Activated CD4-positive, alpha-beta T cell treated with anti-CD3 and anti-CD28 coated beads, Interleukin-2, amount 50 U/mL, for 16 hours (primary cell): ENCODE results near the gene CD44.
"Not testable (repeated sequence)": the region's sequence is repeated elsewhere in the genome, so short reads cannot be mapped to it uniquely, and the experiment has no call there.

Experiments used
- DNase-seq: peaks from one replicate; pipeline ENCODE4 v3.0.0-alpha.2; 2020

The CD44 gene

GRCh38 chr11:35138943-35139721, at the start of gene CD44:
Gene CD44 (plus strand): TSS chr11:35139171. CDS start chr11:35139304, 133 bp downstream.
- peak; percentile 74 for DNase-seq

DNA sequence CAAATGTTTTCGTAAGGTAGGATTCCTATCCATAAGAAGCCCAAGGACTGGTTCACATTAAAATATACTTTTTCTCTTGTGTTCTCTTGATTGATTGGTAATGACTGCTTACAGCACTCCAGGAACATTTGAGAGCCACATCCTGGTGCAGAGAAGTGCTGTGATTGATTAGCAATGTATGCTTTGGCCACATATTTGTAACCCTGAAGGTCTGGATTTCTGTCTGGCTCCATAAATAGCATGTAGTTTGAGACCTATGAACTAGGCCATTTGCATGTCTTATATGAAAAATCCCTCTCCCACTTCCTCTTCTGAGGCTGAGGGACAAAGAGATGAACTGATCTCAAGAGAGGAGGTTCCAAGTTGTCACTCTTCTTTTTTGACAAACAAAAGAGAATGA, 49.3 kb upstream of the CD44 start:
- no peak for DNase-seq

DNA sequence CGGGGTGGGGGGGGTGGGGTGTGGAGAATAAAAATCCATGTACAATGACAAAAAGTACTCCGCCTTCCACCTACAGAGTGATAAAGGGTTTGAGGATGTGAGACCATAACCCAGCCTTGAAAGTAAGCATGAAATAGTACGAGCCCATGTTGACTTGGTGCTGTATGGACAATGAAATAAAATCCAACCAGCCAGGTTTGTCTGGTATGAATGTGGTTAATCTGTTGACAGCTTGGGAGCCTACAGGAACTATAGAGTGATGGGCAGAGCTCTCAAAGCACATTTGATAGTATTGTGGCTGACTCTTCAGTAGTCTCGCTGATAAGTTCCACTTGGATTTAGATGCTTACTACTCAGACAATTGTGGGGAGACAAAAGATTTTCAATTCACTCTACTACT, 48.8 kb upstream of the CD44 start:
- no peak for DNase-seq

DNA sequence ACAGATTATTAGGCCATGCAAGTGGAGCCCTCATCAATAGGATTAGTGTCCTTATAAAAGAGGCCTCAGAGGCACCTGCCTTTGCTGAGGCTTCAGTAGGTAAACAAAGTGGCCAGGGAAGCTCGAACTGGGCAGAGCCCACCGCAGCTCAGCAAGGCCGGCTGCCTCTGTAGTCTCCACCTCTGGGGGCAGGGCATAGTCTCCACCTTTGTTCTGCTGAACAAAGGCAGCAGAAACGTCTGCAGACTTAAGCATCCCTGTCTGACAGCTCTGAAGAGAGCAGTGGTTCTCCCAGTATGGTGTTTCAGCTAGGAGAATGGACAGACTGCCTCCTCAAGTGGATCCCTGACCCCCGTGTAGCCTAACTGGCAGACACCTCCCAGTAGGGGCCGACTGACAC, 48.0 kb upstream of the CD44 start:
- DNase-seq: not testable (repeated sequence)

GRCh38 chr11:35096723-35097122, 42.2 kb upstream of the CD44 start:
- no peak for DNase-seq

GRCh38 chr11:35097814-35098455, 41.0 kb upstream of the CD44 start:
- no peak for DNase-seq

DNA sequence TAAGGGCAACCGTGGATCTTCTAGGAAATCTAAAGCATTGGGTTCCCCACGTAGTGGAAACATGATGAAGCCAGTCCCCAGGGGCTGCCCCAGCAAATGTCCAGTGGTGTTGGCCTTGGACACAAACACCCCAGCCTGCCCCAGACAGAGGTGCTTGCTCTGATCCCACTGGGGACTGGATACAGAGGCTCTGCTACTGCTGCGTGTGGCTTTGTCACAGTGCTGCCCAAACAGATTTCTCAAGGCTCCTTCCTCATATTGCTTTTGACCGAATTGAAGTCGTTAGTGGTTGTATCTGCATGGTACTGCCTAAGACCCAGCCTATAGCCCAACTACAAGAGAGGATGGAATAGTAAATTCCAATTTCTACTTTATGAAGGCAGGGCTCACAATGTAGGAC, 40.1 kb upstream of the CD44 start:
- DNase-seq: no peak

- DNase-seq: no peak
Observed at GRCh38 chr11:35099278-35100012, 39.5 kb upstream of the CD44 start.

- DNase-seq: no peak
Observed at GRCh38 chr11:35100013-35100383, 39.0 kb upstream of the CD44 start.

GRCh38 chr11:35101223-35101622, 37.7 kb upstream of the CD44 start:
- DNase-seq: no peak

GRCh38 chr11:35102267-35102666, 36.7 kb upstream of the CD44 start:
- no peak for DNase-seq

DNA sequence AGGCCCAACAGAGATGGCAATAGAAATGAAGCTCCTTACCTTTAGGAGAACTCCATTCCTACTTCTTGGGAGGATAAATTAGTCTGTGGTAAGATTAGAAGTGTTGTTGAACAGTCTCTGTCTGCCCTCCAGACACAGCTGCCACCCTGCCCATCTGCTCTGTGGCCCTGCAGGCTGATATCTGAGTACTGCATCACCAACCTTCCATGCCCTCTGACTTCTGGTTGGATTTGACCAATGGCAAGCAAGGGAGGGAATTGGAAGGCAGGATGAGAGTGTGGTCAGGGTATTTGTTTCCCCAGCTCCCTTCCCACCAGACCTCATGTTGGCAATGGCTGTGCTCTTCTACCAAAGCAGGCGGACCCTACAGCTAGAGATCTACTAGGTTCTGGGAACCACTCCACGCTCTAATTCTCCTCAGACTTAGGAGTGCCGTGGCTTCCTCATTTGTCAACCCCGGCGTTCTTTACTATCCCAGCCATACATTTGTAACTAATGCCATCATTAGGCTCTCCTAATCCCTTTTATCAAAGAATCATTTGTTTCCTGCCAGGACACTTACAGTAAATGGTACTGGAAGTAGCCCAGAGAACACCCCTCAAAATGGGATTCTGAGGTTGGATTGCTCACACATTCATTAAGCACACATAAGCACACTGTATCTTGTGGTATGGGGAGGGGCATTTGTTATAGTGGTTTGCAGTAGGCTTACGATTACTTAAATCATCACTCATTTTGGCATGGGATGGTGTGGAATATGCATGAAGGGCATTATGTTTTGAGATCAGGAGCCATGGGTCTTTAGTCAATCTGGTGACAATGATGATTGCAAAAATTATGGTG, 35.4 kb upstream of the CD44 start:
- no peak for DNase-seq

- no peak for DNase-seq
Observed at GRCh38 chr11:35104655-35105054, 34.3 kb upstream of the CD44 start.

- DNase-seq: no peak
Observed at GRCh38 chr11:35105319-35106079, 33.5 kb upstream of the CD44 start.

- DNase-seq: no peak
Observed at GRCh38 chr11:35106595-35106994, 32.4 kb upstream of the CD44 start.

GRCh38 chr11:35107861-35108260, 31.1 kb upstream of the CD44 start:
- no peak for DNase-seq

DNA sequence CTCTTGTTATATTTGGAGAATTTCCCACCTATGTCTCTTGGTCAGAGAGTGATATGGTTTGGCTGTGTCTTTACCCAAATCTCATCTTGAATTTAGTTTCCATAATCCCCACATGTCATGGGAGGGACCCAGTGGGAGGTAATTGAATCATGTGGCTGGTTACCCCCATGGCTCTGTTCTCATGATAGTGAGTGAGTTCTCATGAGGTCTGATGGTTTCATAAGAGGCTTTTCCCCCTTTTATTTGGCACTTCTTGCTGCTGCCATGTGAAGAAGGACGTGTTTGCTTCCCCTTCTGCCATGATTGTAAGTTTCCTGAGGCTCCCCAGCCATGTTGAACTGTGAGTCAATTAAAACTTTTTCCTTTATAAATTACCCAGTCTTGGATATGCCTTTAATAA, 30.6 kb upstream of the CD44 start:
- not testable (repeated sequence) for DNase-seq

GRCh38 chr11:35109041-35109440, 29.9 kb upstream of the CD44 start:
- no peak for DNase-seq

DNA sequence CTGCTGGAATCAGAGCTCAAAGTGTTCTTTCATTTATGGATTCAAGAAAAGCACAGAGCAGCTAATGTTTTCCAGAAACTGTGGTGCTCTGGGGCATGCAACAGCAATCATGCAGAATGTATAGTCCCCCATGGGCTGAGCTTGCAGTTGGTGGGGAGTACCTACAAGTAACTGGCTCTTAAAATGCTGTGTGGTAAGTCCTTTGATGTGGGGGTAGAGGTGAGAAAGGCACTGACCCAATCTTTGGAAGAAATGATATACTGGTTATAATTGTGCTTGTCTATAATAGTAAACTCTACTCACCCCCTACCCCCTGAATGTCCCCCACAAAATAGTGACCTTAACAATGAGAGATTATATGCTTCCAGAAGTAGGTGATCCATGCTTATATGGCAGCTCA, 29.1 kb upstream of the CD44 start:
- DNase-seq: no peak

- DNase-seq: no peak
Observed at GRCh38 chr11:35111161-35112055, 27.6 kb upstream of the CD44 start.
